ENCODE results near the gene ITGB2. TPM values are rescaled to one million over a fixed set of nuclear protein-coding genes. Genes with fewer than 3 reads are reported as not detected.

ITGB2 gene
- total RNA-seq, 1 experiment from 2014 or later, result 1.5 TPM

DNA sequence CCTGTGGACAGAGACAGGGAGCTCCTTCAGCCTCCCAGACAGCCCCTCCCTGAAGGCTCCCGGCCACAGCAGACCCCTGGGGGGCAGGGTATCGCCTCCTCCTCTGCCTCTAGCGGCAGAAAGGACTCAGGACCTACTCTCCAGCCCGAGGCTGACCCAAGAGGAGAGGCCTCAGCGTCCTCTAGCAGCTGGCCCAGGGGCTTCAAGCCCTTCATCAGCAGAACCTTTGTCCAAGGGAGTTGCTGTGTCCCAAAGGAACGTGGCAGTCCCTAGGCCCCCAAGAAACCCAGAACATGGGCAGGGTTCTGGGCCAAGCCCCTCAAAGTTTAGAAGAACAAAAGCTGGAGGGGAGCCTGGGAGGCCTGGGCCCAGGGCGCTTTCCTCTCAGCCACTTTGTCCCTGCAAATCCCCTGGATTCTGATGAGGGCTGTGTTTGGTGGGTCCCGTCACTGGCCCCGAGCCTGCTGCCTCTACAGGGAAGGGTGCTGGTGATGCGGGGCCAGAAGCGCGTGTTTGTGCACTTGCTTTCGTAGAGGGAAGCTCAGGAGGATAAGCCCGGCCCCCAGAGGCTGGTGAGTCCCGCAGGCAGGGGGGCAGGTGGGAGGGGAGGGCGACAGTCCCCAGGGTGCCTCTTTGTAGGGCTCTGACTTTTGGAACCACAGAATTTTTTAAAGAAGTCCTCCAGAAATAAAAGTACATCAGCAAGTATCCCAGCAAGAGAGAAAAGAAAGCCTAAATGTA is 13.3 kb downstream of the ITGB2 start:
- no peaks in the 10 kb centered on the region for H3K79me2 ChIP-seq (ENCODE audit: insufficient read depth, low read length)
- no peak overlapping the region for H3K4me3 ChIP-seq (replicated peaks in 1 of 2; ENCODE audit: low read depth in 1 of 2, low read length in 2 of 2)
- BruUV-seq (replicated peaks), result no TSS peak
- H3K36me3 ChIP-seq (ENCODE audit: control insufficient read depth in 1 of 2, insufficient read depth in 2 of 2, low read length in 2 of 2), result no peaks in the 10 kb centered on the region
- POLR2A ChIA-PET, result no interaction called here
- no peak overlapping the region for H2AFZ ChIP-seq (ENCODE audit: low read depth, low read length, poor library complexity, severe bottlenecking)
- no peaks in the 10 kb centered on the region for H4K20me1 ChIP-seq (ENCODE audit: insufficient read depth)
- peaks cover 0 to under 1% of the 10 kb centered on the region in 2 experiments; a peak in 1 of 4 replicates for H3K9me3 ChIP-seq (ENCODE audit: control insufficient read depth in 1 of 2, insufficient read depth in 1 of 2, low read depth in 1 of 2, low read length in 2 of 2)
- H3K4me2 ChIP-seq (ENCODE audit: low read length), result no peak overlapping the region
- no peak for DNase-seq (ENCODE audit: low read depth, low spot score)
- peaks cover 0 to 8% of the 10 kb centered on the region in 2 experiments; a peak in 1 of 4 replicates for H3K4me1 ChIP-seq (ENCODE audit: control insufficient read depth in 1 of 2, insufficient read depth in 2 of 2, low read length in 2 of 2)
- CTCF ChIA-PET, result interaction anchor here (1.5 kb wide), 1 partner anchor 15 kb away, joined by 4 read pairs; no protein-coding TSS in a partner anchor
- no peak overlapping the region for H3K27ac ChIP-seq (ENCODE audit: low read depth, low read length)
- no peak overlapping the region for H3K9ac ChIP-seq (ENCODE audit: low read length)
- TF ChIP-seq CEBPB (IDR thresholded peaks at IDR 0.05; ENCODE audit: low read depth) (no peak), POLR2AphosphoS5 (IDR thresholded peaks at IDR 0.05; ENCODE audit: low read depth, low read length) (no peak), ZFX (IDR thresholded peaks at IDR 0.05) (no peak), ELF1 (IDR thresholded peaks at IDR 0.05; ENCODE audit: borderline replicate concordance, low read depth) (no peak), FOSL1 (IDR thresholded peaks at IDR 0.05; ENCODE audit: low read depth) (no peak), JUND (IDR thresholded peaks at IDR 0.05) (no peak), SIN3A (IDR thresholded peaks at IDR 0.05; ENCODE audit: low read depth) (no peak)
- TF ChIP-seq, protein P1, sequence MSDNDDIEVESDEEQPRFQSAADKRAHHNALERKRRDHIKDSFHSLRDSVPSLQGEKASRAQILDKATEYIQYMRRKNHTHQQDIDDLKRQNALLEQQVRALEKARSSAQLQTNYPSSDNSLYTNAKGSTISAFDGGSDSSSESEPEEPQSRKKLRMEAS (IDR thresholded peaks at IDR 0.05), result no peak
- TF ChIP-seq, protein P2, sequence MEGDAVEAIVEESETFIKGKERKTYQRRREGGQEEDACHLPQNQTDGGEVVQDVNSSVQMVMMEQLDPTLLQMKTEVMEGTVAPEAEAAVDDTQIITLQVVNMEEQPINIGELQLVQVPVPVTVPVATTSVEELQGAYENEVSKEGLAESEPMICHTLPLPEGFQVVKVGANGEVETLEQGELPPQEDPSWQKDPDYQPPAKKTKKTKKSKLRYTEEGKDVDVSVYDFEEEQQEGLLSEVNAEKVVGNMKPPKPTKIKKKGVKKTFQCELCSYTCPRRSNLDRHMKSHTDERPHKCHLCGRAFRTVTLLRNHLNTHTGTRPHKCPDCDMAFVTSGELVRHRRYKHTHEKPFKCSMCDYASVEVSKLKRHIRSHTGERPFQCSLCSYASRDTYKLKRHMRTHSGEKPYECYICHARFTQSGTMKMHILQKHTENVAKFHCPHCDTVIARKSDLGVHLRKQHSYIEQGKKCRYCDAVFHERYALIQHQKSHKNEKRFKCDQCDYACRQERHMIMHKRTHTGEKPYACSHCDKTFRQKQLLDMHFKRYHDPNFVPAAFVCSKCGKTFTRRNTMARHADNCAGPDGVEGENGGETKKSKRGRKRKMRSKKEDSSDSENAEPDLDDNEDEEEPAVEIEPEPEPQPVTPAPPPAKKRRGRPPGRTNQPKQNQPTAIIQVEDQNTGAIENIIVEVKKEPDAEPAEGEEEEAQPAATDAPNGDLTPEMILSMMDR (IDR thresholded peaks at IDR 0.05 in 2 of 3, conservative IDR thresholded peaks at IDR 0.05 in 1 of 3; ENCODE audit: borderline replicate concordance in 1 of 3, insufficient read depth in 1 of 3, low read depth in 2 of 3, low read length in 2 of 3), result no peak
- TF ChIP-seq, protein P3, sequence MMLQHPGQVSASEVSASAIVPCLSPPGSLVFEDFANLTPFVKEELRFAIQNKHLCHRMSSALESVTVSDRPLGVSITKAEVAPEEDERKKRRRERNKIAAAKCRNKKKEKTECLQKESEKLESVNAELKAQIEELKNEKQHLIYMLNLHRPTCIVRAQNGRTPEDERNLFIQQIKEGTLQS (IDR thresholded peaks at IDR 0.05), result no peak
- no peak for ATAC-seq
- peaks cover 17% of the 10 kb centered on the region; the same call in 1 of the 2 replicates for H3K27me3 ChIP-seq (ENCODE audit: insufficient read depth, low read length)
- RAD21 ChIA-PET (ENCODE audit: low non-redundant PET in 1 of 2, low total read pairs in 2 of 2, uncharacterized antibody in 2 of 2, unreplicated experiment in 2 of 2), result no interaction called here
- intact Hi-C loops (cut with micrococcal nuclease), result no loop called here
- no peaks in the 10 kb centered on the region for H3K9me2 ChIP-seq (ENCODE audit: insufficient read depth)
